HG02884 (cell line): ENCODE data around the gene DCLRE1C.
A peak's percentile ranks its signal among the peaks of the same experiment; 100 is the strongest.
"Not testable (repeated sequence)": the region's sequence is repeated elsewhere in the genome, so short reads cannot be mapped to it uniquely, and the experiment has no call there.

Experiments used
- ATAC-seq: cut with Tn5 transposase; IDR thresholded peaks from one replicate; pipeline ENCODE4 v1.9.1; 2021; ENCODE audit warnings: mild to moderate bottlenecking, moderate library complexity; ENCODE audit not compliant: unreplicated experiment

The DCLRE1C gene

DNA sequence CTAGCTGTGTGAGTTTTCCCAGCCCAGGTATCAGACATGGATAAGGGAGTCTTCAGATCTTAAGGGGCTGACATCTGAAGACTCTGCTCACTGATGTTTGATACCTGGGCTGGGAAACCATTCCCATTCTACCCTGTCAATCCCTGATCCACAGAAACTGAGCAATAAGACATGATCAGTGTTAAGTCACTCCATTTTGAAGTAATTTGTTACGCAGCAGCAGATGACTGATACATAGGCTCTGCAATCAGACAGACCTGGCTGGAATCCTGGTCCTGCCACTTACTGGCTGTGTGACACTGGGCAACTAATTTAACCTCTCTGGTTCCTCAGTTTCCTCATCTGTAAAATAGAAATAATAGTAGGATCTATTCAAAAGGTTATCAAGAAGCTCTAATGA is 6.6 kb downstream of the DCLRE1C start:
- no peak for ATAC-seq

GRCh38 chr10:14945108-14945507 is 8.8 kb downstream of the DCLRE1C start:
- ATAC-seq, result no peak

- ATAC-seq, result not testable (repeated sequence)
Observed at GRCh38 chr10:14942950-14943338, 11.0 kb downstream of the DCLRE1C start.

GRCh38 chr10:14942147-14942949 is 11.5 kb downstream of the DCLRE1C start:
- ATAC-seq, result peak; percentile 91

- ATAC-seq, result not testable (repeated sequence)
Observed at GRCh38 chr10:14938971-14939370, 14.9 kb downstream of the DCLRE1C start.

DNA sequence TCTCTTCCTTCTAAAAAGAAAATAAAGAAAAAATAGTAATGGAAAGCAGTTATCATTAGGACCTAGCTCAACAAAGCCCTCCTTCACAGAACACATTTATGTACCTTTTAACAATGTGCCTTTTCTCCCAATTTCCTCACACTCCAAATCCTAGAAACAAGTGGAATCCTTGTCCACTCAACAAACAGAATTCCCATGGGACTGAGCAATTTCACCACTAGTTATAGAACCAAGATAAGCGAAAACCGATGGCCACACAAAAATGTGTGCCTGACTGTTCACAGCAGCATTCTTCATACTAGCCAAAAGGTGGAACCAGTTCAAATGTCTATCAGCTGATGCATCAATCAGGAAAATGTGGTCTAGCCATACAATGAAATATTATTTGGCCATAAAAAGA is 17.3 kb downstream of the DCLRE1C start:
- no peak for ATAC-seq

DNA sequence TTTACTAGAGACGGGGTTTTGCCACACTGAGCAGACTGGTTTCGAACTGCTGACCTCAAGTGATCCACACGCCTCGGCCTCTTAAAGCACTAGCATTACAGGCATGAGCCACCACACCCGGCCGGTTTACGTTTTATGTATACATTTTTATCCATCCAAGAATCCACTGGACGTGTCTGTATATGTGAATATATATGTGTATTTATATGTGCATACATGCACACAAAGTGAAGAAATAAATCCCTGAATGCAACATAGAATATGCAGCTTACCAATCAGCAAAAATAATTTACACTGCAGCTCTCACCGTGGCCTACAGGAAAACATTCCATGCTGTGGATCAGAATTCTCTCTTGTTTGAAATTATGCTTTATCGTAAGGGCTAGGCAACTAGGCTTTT is 23.3 kb downstream of the DCLRE1C start:
- no peak for ATAC-seq

GRCh38 chr10:14926722-14927416 is 27.0 kb downstream of the DCLRE1C start:
- peak; percentile 99 for ATAC-seq

GRCh38 chr10:14926061-14926470 is 27.8 kb downstream of the DCLRE1C start:
- peak; percentile 6 for ATAC-seq

DNA sequence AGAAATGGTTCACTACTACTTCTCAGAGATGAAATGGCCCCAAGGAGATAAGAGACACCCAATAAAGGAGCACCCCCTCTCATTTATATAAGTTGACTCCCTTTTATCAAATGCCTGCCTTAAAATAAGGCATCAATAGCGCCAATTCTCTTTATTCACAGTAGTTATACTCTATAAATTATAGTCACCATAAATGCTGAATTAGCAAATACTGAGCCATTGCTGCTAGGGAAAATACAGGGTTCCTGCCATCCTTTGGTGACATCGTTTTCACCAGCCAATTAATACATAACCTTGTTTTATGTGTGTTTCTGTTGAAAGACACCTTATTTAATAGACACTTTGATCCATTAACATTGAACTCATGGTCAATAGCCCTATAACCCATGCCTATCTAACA is 28.6 kb downstream of the DCLRE1C start:
- ATAC-seq, result no peak

DNA sequence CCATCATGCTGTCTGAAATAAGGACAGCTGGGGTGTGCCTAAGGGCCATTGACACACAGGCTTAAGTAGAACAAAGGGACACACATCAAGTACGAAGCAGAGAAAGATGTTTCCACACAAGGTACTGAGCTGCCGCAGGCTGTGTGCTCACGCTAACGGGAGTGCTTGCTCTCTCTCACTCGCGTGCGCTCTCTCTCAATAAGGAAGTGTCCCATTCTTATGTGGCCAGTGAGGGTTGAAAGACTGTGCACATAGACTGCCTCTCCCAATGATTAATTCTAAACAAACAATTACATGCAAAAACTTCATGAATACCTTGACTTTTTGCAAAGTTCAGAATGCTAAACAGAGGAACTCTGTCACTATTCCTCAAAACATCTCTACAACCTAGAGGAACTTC is 29.9 kb downstream of the DCLRE1C start:
- ATAC-seq, result no peak

DNA sequence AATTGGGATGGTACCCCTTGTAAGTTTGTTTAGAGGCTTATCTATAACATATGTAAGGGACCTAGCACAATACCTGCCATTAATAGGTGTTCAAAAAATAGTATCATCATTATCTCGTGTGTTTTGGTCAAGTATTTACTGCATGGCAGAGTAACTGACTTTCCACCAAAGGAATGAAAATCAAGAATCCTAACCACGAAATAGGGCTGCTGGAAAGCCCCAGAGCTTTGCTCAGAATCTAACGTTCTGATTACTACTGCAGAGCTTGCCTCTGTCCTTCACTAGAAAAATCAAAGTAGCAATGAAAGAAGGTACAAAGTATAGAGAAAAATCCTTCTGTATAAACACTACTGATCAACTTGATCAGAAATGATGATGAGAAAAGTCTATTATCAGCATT is 34.9 kb downstream of the DCLRE1C start:
- ATAC-seq, result no peak

DNA sequence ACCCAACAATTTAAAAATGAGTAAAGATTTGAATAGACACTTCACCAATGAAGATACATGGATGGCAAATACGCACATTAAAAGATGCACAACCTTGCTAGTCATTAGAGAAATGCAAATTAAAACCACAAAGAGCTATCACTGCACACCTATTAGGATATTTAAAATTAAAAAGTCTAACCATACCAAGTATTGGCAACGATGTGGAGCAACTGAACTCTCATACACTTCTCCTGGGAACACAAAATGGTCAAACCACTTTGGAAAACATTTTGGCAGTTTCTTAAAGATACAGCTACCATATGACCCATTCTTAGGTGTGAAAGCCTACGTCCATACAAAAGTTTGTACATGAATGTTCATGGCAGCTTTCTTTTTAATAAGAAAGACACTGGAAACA is 36.1 kb downstream of the DCLRE1C start:
- no peak for ATAC-seq

GRCh38 chr10:14916600-14916999 is 37.3 kb downstream of the DCLRE1C start:
- ATAC-seq, result no peak

DNA sequence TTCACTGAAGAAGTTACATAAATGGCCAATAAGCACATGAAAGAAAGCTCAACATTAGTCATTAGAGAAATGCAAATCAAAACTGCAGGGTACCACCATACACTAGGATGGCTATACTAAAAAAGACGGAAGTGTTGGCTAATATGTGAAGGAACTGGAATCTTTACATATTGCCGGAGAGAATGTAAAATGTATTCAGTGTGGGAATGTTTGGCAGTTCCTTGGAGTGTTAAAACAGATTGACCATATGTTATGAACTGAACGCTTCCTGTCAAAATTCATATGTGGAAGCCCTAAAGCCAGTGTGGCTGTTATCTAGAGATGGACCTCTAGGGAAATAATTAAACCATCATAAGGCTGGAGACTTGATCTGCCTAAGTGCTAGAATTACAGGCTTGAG is 42.1 kb downstream of the DCLRE1C start:
- no peak for ATAC-seq

DNA sequence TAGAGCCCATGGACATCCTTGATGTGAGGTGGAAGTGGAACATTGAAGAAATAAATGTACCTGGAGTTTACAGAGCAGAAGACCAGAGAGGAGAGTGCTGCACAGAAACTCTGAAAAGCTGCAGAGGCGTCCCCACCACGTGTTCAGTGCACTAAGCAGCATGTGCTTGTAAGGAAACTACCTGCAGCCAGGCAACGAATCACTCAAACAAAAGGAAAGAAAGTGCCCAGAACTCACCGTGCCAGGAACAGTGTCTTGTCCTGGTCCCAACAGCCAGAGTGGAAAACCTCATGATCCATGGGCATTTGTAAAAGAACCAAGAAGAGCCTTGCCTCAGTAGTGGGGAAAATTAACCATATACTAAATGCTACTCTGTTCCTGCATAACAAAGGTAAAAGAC is 42.9 kb downstream of the DCLRE1C start:
- no peak for ATAC-seq

DNA sequence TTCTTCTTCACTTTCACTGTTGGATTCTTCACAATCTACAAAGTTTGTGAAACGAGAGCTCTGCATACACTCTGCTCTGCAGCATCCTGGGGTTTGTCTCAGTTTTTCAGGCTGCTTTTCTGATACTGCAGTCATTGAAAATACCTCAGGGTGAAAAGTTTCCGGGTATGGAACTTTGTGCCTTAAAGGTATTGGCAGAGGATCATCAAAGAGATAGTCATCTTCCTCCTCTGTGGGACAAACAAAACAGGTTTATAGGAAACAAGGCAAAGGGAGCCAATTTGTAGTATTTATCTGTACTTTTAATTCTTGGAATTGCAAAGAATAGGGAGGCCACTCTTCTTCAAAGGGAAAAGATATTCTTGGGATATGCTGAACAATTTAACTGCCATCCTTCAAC is 44.8 kb downstream of the DCLRE1C start:
- ATAC-seq, result no peak

GRCh38 chr10:14907591-14907990 is 46.3 kb downstream of the DCLRE1C start:
- not testable (repeated sequence) for ATAC-seq

- ATAC-seq, result no peak
Observed at GRCh38 chr10:14906765-14907164, 47.1 kb downstream of the DCLRE1C start.

DNA sequence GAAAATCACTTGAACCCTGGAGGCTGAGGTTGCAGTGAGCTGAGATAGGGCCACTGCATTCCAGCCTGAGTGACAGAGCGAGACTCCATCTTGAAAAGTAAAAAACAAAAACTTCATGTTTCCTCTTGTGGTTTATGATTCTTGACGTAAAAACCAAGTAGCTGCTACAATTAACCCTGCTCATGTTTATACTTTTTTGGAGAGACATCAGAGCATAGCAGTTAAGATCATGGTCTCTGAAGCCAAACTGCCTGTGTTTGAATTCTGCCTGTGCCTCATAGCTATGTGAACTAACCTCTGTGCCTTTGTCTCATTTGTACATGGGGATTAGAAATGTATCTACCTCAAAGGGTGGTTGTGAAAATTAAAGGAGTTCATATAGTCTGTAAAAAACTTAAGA is 48.0 kb downstream of the DCLRE1C start:
- no peak for ATAC-seq

- ATAC-seq, result no peak
Observed at GRCh38 chr10:14904864-14905263, 49.0 kb downstream of the DCLRE1C start.

- ATAC-seq, result no peak
Observed at GRCh38 chr10:14904316-14904732, 49.6 kb downstream of the DCLRE1C start.
